ENCODE measurements around the gene MTCL3.

MTCL3 gene

DNA sequence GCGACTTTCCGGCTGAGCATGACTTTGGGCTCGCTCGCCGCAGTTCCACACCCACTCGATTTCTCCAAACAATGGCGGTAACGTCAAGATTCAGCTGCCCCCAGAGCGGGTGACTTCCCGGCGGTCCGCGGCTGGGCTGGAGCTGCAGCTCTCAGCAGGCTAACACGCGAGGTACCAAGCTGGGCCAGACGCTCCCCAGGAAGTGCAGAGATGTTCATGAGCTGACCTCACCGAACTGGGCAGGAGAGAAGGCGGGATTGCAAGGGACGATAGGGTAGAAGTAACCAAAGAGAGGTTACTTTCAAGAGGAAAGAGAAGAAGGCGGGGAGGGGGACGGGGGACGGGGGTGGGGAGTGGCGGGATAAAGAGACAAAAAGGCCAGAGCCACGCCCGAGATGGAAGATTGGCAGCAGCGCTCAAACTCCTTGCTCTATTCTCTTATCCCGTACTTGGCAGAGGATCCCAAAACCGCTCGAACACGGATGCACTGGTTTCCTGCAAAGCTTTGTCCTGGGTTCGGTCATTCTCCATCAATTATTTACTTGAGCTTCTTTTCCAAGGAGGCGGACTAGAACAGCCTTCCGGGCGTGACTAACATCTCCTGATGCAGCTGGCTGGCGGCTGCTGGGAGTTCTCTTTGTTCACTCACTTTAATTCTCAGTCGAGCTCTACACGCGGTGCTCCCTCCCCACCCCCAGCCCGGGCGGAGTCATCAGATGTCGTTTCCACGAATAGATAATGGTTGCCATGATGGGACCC, at the start of gene MTCL3:
Gene MTCL3 (minus strand): TSS at position 626 of the 759 bp plus-strand sequence.
- dilution Hi-C loops (cut with MboI; ENCODE audit: extremely low pct_ligation_motif_present, low sequenced_read_pairs) (no loop called here), intact Hi-C loops (cut with micrococcal nuclease) (no loop called here)
- no peak within 1 kb of the TSS for H3K27ac ChIP-seq (ENCODE audit: insufficient read depth, low read depth, low read length)
- no peaks in the 10 kb centered on the region for H4K20me1 ChIP-seq (replicated peaks; ENCODE audit: control insufficient read depth, extremely low read depth, insufficient read depth, low read length)
- peak within 1 kb of the TSS; percentile 10 for H3K4me2 ChIP-seq (ENCODE audit: insufficient read depth, low read length)
- peaks cover 34 to 57% of the 10 kb centered on the region in 2 experiments for H3K27me3 ChIP-seq (ENCODE audit: control insufficient read depth in 2 of 2, insufficient read depth in 2 of 2, low read length in 2 of 2)
- TF ChIP-seq MYC (IDR thresholded peaks at IDR 0.05; ENCODE audit: low read depth, low read length) (no peak), POLR2A (IDR thresholded peaks at IDR 0.05; ENCODE audit: low read depth, low read length) (no peak), EZH2 (IDR thresholded peaks at IDR 0.05; ENCODE audit: borderline replicate concordance, low read depth, low read length, severe bottlenecking) (no peak), JUN (IDR thresholded peaks at IDR 0.05; ENCODE audit: borderline replicate concordance, insufficient read depth, insufficient read length, low read depth) (no peak)
- TF ChIP-seq, protein P1, sequence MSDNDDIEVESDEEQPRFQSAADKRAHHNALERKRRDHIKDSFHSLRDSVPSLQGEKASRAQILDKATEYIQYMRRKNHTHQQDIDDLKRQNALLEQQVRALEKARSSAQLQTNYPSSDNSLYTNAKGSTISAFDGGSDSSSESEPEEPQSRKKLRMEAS (IDR thresholded peaks at IDR 0.05; ENCODE audit: insufficient read depth, insufficient read length): no peak
- FAIRE-seq: no peak
- POLR2A ChIA-PET: no interaction called here
- BruUV-seq (replicated peaks): no TSS peak
- H3K4me3 ChIP-seq (replicated peaks in 1 of 3; ENCODE audit: insufficient read depth in 1 of 3, low read depth in 1 of 3, low read length in 3 of 3): peak within 1 kb of the TSS in 1 of 3 experiments; percentile 8
- no peaks in the 10 kb centered on the region for H3K9me3 ChIP-seq (replicated peaks; ENCODE audit: control insufficient read depth, insufficient read depth, low read length)
- H3K9me1 ChIP-seq (replicated peaks; ENCODE audit: control insufficient read depth, extremely low read depth, insufficient read depth, low read length): no peaks in the 10 kb centered on the region
- no peak for DNase-seq (ENCODE audit: low read depth, low spot score)
- no peaks in the 10 kb centered on the region for H3K79me2 ChIP-seq (ENCODE audit: control insufficient read depth, insufficient read depth, low read length)
- H3K4me1 ChIP-seq (ENCODE audit: control insufficient read depth, extremely low read depth, insufficient read depth, low read length): peaks cover 15% of the 10 kb centered on the region
- no peak within 1 kb of the TSS for H3K9ac ChIP-seq (replicated peaks; ENCODE audit: extremely low read depth, insufficient read depth, low read length)
- no peaks in the 10 kb centered on the region for H3K36me3 ChIP-seq (ENCODE audit: control insufficient read depth in 2 of 2, extremely low read depth in 1 of 2, insufficient read depth in 2 of 2, low read length in 2 of 2)
- CTCF ChIA-PET: interaction anchor here (0.6 to 1.3 kb wide), 3 partner anchors 20 to 93 kb away, joined by 3 to 4 read pairs (median 4); no protein-coding TSS in a partner anchor
- peak within 1 kb of the TSS; percentile 30 for H2AFZ ChIP-seq (ENCODE audit: low read depth, low read length)

DNA sequence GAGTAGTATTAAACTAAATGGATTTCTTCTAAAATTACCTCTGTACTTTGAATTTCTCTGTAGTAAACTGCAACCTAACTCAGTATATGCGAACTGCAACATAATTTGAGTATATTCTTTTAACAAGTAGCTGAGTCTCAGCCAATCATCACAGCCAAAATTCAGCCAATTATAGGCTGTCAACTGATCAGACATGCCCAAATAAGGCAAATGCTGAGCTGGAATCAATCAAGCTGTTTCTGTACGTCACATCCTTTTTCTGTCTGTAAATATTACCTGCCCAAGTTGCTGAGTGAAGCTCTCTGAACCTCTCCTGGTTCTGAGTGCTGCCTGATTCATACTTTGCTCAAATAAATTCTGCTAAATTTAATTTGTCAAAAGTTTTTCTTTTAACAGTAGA, 48.3 kb upstream of the MTCL3 start:
- H3K9me1 ChIP-seq (replicated peaks; ENCODE audit: control insufficient read depth, extremely low read depth, insufficient read depth, low read length): no peaks in the 10 kb centered on the region
- no peak overlapping the region for H3K4me3 ChIP-seq (replicated peaks in 1 of 3; ENCODE audit: insufficient read depth in 1 of 3, low read depth in 1 of 3, low read length in 3 of 3)
- peaks cover 0 to 4% of the 10 kb centered on the region in 2 experiments for H3K27me3 ChIP-seq (ENCODE audit: control insufficient read depth in 2 of 2, insufficient read depth in 2 of 2, low read length in 2 of 2)
- no peak for DNase-seq (ENCODE audit: low read depth, low spot score)
- FAIRE-seq: no peak
- H3K9me3 ChIP-seq (replicated peaks; ENCODE audit: control insufficient read depth, insufficient read depth, low read length): no peaks in the 10 kb centered on the region
- no peaks in the 10 kb centered on the region for H3K4me1 ChIP-seq (ENCODE audit: control insufficient read depth, extremely low read depth, insufficient read depth, low read length)
- BruUV-seq (replicated peaks): no TSS peak
- no peak overlapping the region for H3K9ac ChIP-seq (replicated peaks; ENCODE audit: extremely low read depth, insufficient read depth, low read length)
- TF ChIP-seq MYC (IDR thresholded peaks at IDR 0.05; ENCODE audit: low read depth, low read length) (no peak), POLR2AphosphoS5 (IDR thresholded peaks at IDR 0.05; ENCODE audit: insufficient read depth, low read depth, low read length) (no peak), FOS (IDR thresholded peaks at IDR 0.05; ENCODE audit: borderline replicate concordance, insufficient read depth, low read length) (no peak), GATA2 (IDR thresholded peaks at IDR 0.05; ENCODE audit: insufficient read depth, insufficient read length, low read depth, low read length) (no peak), JUN (IDR thresholded peaks at IDR 0.05; ENCODE audit: borderline replicate concordance, insufficient read depth, insufficient read length, low read depth) (no peak), POLR2A (IDR thresholded peaks at IDR 0.05; ENCODE audit: low read depth, low read length) (no peak), EZH2 (IDR thresholded peaks at IDR 0.05; ENCODE audit: borderline replicate concordance, low read depth, low read length, severe bottlenecking) (no peak)
- TF ChIP-seq, protein P1 (IDR thresholded peaks at IDR 0.05; ENCODE audit: insufficient read depth, insufficient read length): no peak
- TF ChIP-seq, protein P2, sequence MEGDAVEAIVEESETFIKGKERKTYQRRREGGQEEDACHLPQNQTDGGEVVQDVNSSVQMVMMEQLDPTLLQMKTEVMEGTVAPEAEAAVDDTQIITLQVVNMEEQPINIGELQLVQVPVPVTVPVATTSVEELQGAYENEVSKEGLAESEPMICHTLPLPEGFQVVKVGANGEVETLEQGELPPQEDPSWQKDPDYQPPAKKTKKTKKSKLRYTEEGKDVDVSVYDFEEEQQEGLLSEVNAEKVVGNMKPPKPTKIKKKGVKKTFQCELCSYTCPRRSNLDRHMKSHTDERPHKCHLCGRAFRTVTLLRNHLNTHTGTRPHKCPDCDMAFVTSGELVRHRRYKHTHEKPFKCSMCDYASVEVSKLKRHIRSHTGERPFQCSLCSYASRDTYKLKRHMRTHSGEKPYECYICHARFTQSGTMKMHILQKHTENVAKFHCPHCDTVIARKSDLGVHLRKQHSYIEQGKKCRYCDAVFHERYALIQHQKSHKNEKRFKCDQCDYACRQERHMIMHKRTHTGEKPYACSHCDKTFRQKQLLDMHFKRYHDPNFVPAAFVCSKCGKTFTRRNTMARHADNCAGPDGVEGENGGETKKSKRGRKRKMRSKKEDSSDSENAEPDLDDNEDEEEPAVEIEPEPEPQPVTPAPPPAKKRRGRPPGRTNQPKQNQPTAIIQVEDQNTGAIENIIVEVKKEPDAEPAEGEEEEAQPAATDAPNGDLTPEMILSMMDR (IDR thresholded peaks at IDR 0.05; ENCODE audit: extremely low read depth in 1 of 2, insufficient read depth in 1 of 2, low read depth in 1 of 2, low read length in 2 of 2): no peak
- H2AFZ ChIP-seq (ENCODE audit: low read depth, low read length): no peak overlapping the region
- no peaks in the 10 kb centered on the region for H3K36me3 ChIP-seq (ENCODE audit: control insufficient read depth in 2 of 2, extremely low read depth in 1 of 2, insufficient read depth in 2 of 2, low read length in 2 of 2)
- no peak overlapping the region for H3K27ac ChIP-seq (ENCODE audit: insufficient read depth, low read depth, low read length)
- ChIA-PET CTCF (interaction anchor here (0.8 to 1.5 kb wide), 2 partner anchors 13 to 51 kb away, joined by 3 read pairs; no protein-coding TSS in a partner anchor), POLR2A (no interaction called here)
- no peak overlapping the region for H3K4me2 ChIP-seq (ENCODE audit: insufficient read depth, low read length)
- dilution Hi-C loops (cut with MboI; ENCODE audit: extremely low pct_ligation_motif_present, low sequenced_read_pairs) (no loop called here), intact Hi-C loops (cut with micrococcal nuclease) (no loop called here)
- no peaks in the 10 kb centered on the region for H3K79me2 ChIP-seq (ENCODE audit: control insufficient read depth, insufficient read depth, low read length)
- no peaks in the 10 kb centered on the region for H4K20me1 ChIP-seq (replicated peaks; ENCODE audit: control insufficient read depth, extremely low read depth, insufficient read depth, low read length)
